Common myeloid progenitor, CD34-positive (primary cell): ENCODE data around the gene MINK1.

Source experiments
- CTCF ChIA-PET: fragments of 350-600 bp; sonication (Branson Sonifier 250); formaldehyde crosslinking; loops from one replicate; lab custom pipeline; 2021; ENCODE audit warnings: antibody characterized with exemption; lab: Charles Lee
- POLR2A ChIA-PET: fragments of 350-600 bp; sonication (Branson Sonifier 250); formaldehyde crosslinking; loops from one replicate; lab custom pipeline; 2021; ENCODE audit warnings: antibody characterized with exemption; lab: Charles Lee
- DNase-seq, 3 donors: peaks; one replicate each; pipeline versions ENCODE4 v3.0.0 to v3.0.0-alpha.2; 2013
- H3K27ac ChIP-seq, 2 experiments: 1 replicate in 1 of 2; 2 replicates in 1 of 2; pipeline ENCODE4 v1.7.0; 2013; ENCODE audit warnings: inconsistent platforms in 2 of 2, low read length in 2 of 2, mild to moderate bottlenecking in 2 of 2, low read depth in 1 of 2, moderate library complexity in 1 of 2; ENCODE audit not compliant: severe bottlenecking in 2 of 2, insufficient read depth in 1 of 2, poor library complexity in 1 of 2
- H3K27me3 ChIP-seq, 5 experiments: replicated peaks in 2 of 5; 1 replicate in 3 of 5; 2 replicates in 2 of 5; pipeline versions ENCODE4 v1.6.1 to v1.7.0; 2013; ENCODE audit warnings: low read length in 4 of 5, mild to moderate bottlenecking in 2 of 5, moderate library complexity in 2 of 5, inconsistent platforms in 1 of 5; ENCODE audit not compliant: insufficient read depth in 5 of 5, control insufficient read depth in 4 of 5
- H3K36me3 ChIP-seq, 4 experiments: 1 replicate in 2 of 4; 2 replicates in 2 of 4; pipeline versions ENCODE4 v1.6.1 to v1.7.0; 2013; ENCODE audit warnings: low read length in 3 of 4, control low read depth in 1 of 4, mild to moderate bottlenecking in 1 of 4; ENCODE audit not compliant: control insufficient read depth in 4 of 4, insufficient read depth in 4 of 4
- H3K4me1 ChIP-seq, 4 experiments: 1 replicate in 3 of 4; 2 replicates in 1 of 4; pipeline versions ENCODE4 v1.6.1 to v1.7.1; 2013; ENCODE audit warnings: low read length in 3 of 4, mild to moderate bottlenecking in 3 of 4, control low read depth in 1 of 4, inconsistent platforms in 1 of 4, moderate library complexity in 1 of 4; ENCODE audit not compliant: control insufficient read depth in 4 of 4, insufficient read depth in 4 of 4; ENCODE audit errors: control extremely low read depth in 1 of 4
- H3K4me3 ChIP-seq, 7 experiments: 1 replicate in 4 of 7; 2 replicates in 3 of 7; pipeline versions ENCODE4 v1.5.1 to v1.7.0; 2013; ENCODE audit warnings: mild to moderate bottlenecking in 7 of 7, low read length in 6 of 7, moderate library complexity in 6 of 7, inconsistent platforms in 2 of 7, low read depth in 2 of 7, control low read depth in 1 of 7; ENCODE audit not compliant: insufficient read depth in 4 of 7, control insufficient read depth in 1 of 7; ENCODE audit errors: extremely low read depth in 1 of 7
- H3K9me3 ChIP-seq, 5 experiments: 1 replicate in 4 of 5; 2 replicates in 1 of 5; pipeline versions ENCODE4 v1.6.1 to v1.7.1; 2013; ENCODE audit warnings: low read length in 4 of 5, mild to moderate bottlenecking in 2 of 5, inconsistent platforms in 1 of 5, low read depth in 1 of 5, moderate library complexity in 1 of 5; ENCODE audit not compliant: control insufficient read depth in 4 of 5, insufficient read depth in 2 of 5; ENCODE audit errors: control extremely low read depth in 1 of 5
- WGBS: methylation state at CpG from one replicate; pipeline ENCODE4 v1.1.5; 2013; ENCODE audit not compliant: insufficient coverage; 5-methylcytosine and 5-hydroxymethylcytosine counted together

The MINK1 gene

GRCh38 chr17:4892499-4893221 is 59.5 kb downstream of the MINK1 start:
- H3K9me3 ChIP-seq = no peaks in the 10 kb centered on the region
- 88% methylated on average over 10 of the region's 23 CpGs for WGBS
- H3K27ac ChIP-seq = no peak overlapping the region
- no peaks in the 10 kb centered on the region for H3K4me1 ChIP-seq
- DNase-seq = no peak
- no peak overlapping the region for H3K4me3 ChIP-seq
- H3K27me3 ChIP-seq = peaks cover 0 to 4% (median 0%) of the 10 kb centered on the region in 5 experiments
- peaks cover 17 to 68% (median 49%) of the 10 kb centered on the region in 4 experiments for H3K36me3 ChIP-seq
- POLR2A ChIA-PET = no interaction called here
- CTCF ChIA-PET = interaction anchor here (0.7 to 4.0 kb wide), 4 partner anchors 7 to 184 kb away, joined by 3 to 12 read pairs (median 8); partner anchors contain the start of genes ARRB2 and C17orf107

DNA sequence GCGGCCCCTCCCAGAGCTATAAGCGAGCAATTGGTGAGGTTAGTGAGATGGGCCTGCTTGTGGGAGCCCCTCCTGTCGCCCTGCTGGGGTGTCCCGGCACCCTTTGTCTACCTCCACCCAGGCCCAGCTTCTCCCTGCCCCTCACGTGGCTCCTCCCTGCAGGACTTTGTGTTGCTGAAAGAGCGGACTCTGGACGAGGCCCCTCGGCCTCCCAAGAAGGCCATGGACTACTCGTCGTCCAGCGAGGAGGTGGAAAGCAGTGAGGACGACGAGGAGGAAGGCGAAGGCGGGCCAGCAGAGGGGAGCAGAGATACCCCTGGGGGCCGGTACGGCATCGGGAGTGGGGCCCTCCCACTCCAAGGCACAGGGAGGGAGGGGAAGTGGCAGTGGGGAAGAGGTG is 60.1 kb downstream of the MINK1 start:
- Histone ChIP-seq H3K36me3 (peaks cover 16 to 65% (median 48%) of the 10 kb centered on the region in 4 experiments), H3K27me3 (peaks cover 0 to 10% (median 2%) of the 10 kb centered on the region in 5 experiments), H3K4me3 (no peak overlapping the region), H3K4me1 (peaks cover 0 to 1% (median under 1%) of the 10 kb centered on the region in 4 experiments), H3K27ac (no peak overlapping the region), H3K9me3 (no peaks in the 10 kb centered on the region)
- 93% methylated on average over 15 of the region's 18 CpGs for WGBS
- no peak for DNase-seq
- POLR2A ChIA-PET = no interaction called here
- CTCF ChIA-PET = interaction anchor here (0.7 kb wide), 1 partner anchor 185 kb away, joined by 3 read pairs; no protein-coding TSS in a partner anchor

- no peak for DNase-seq
- Histone ChIP-seq H3K4me1 (peaks cover 0 to 8% (median 5%) of the 10 kb centered on the region in 4 experiments), H3K27ac (no peak overlapping the region), H3K4me3 (no peak overlapping the region), H3K27me3 (peaks cover 0 to 17% (median 5%) of the 10 kb centered on the region in 5 experiments), H3K9me3 (no peaks in the 10 kb centered on the region), H3K36me3 (peaks cover 16 to 65% (median 45%) of the 10 kb centered on the region in 4 experiments)
- ChIA-PET CTCF (interaction anchor here (0.7 kb wide), 1 partner anchor 184 kb away, joined by 3 read pairs; the partner anchor contains the start of gene ARRB2), POLR2A (no interaction called here)
- 95% methylated on average over 27 of the region's 31 CpGs for WGBS
Observed at GRCh38 chr17:4893721-4894560, 60.8 kb downstream of the MINK1 start.

DNA sequence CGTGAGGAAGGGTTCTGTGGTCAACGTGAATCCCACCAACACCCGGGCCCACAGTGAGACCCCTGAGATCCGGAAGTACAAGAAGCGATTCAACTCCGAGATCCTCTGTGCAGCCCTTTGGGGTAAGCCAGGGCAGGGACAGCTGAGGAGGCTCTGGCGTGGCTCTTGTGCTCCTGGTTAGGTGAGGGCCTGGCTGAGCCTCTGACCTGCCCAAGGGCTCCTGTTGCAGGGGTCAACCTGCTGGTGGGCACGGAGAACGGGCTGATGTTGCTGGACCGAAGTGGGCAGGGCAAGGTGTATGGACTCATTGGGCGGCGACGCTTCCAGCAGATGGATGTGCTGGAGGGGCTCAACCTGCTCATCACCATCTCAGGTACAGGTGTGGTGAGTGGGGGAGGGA is 62.0 kb downstream of the MINK1 start:
- H3K4me1 ChIP-seq = peaks cover 0 to 20% (median 16%) of the 10 kb centered on the region in 4 experiments
- peaks cover 16 to 64% (median 44%) of the 10 kb centered on the region in 4 experiments for H3K36me3 ChIP-seq
- POLR2A ChIA-PET = no interaction called here
- H3K27me3 ChIP-seq = peaks cover 0 to 29% (median 11%) of the 10 kb centered on the region in 5 experiments
- no peak overlapping the region for H3K4me3 ChIP-seq
- CTCF ChIA-PET = interaction anchor here (0.8 to 2.0 kb wide), 2 partner anchors 9 to 185 kb away, joined by 3 to 6 read pairs; partner anchors contain the start of gene ARRB2
- no peaks in the 10 kb centered on the region for H3K9me3 ChIP-seq
- H3K27ac ChIP-seq = no peak overlapping the region
- no peak for DNase-seq
- WGBS = 99% methylated on average over 11 of the region's 13 CpGs

GRCh38 chr17:4895657-4896331 is 62.7 kb downstream of the MINK1 start:
- Histone ChIP-seq H3K27ac (no peak overlapping the region), H3K9me3 (no peaks in the 10 kb centered on the region), H3K4me1 (peaks cover 0 to 27% (median 22%) of the 10 kb centered on the region in 4 experiments), H3K27me3 (peaks cover 0 to 35% (median 17%) of the 10 kb centered on the region in 5 experiments), H3K4me3 (no peak overlapping the region), H3K36me3 (peaks cover 12 to 57% (median 38%) of the 10 kb centered on the region in 4 experiments)
- WGBS = 92% methylated on average over 23 of the region's 27 CpGs
- CTCF ChIA-PET = interaction anchor here (0.6 to 2.0 kb wide), 4 partner anchors 10 to 186 kb away, joined by 3 to 6 read pairs (median 4); partner anchors contain the start of gene ARRB2
- no peak for DNase-seq
- POLR2A ChIA-PET = no interaction called here

DNA sequence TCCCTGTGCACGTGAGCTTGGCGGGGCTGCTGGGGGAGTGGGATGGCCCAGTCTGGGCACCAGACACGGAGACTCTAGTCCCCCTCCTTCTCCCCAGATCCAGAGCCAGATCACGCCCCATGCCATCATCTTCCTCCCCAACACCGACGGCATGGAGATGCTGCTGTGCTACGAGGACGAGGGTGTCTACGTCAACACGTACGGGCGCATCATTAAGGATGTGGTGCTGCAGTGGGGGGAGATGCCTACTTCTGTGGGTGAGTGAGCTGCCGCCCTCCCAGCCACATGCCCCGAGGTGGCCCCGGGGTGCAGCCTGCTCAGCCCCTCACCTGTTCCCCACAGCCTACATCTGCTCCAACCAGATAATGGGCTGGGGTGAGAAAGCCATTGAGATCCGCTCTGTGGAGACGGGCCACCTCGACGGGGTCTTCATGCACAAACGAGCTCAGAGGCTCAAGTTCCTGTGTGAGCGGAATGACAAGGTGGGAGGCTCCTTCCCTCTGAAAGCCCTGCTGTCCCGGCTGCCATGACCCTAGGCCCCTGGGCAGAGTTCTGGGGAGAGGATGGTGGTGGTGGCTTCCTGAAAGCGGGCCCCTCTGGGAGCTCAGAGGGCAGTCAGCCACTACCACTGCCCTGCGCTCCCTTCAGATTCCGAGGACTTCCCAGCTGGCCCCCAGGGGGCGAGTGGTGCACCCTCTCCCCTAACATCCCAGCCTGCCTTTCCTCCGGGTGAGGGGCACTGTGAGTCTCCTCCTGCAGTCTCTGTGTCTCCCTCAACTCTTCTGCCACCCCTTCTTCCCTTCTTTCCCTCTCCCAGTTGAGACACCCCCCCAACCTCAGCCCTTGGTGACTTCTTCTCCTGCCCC is 63.4 kb downstream of the MINK1 start:
- H3K4me1 ChIP-seq = peaks cover 0 to 34% (median 26%) of the 10 kb centered on the region in 4 experiments
- H3K27me3 ChIP-seq = peaks cover 0 to 42% (median 18%) of the 10 kb centered on the region in 5 experiments
- H3K36me3 ChIP-seq = peaks cover 12 to 49% (median 34%) of the 10 kb centered on the region in 4 experiments
- no peak overlapping the region for H3K4me3 ChIP-seq
- no peak overlapping the region for H3K27ac ChIP-seq
- WGBS = 99% methylated on average over 18 of the region's 27 CpGs
- no peaks in the 10 kb centered on the region for H3K9me3 ChIP-seq
- POLR2A ChIA-PET = no interaction called here
- DNase-seq = no peak
- CTCF ChIA-PET = interaction anchor here (0.6 to 2.0 kb wide), 4 partner anchors 14 to 187 kb away, joined by 3 to 6 read pairs (median 4); partner anchors contain the start of gene ARRB2
